H9 (cell line): ENCODE measurements around the gene MEFV. TPM values are rescaled to one million over a fixed set of nuclear protein-coding genes. Genes with fewer than 3 reads are reported as not detected.

Source experiments
- DNase-seq: peaks from one replicate; pipeline ENCODE4 v3.0.0-alpha.2; 2017
- H2AFZ ChIP-seq: one replicate; pipeline ENCODE4 v1.6.1; 2013; ENCODE audit warnings: mild to moderate bottlenecking, low read length, control low read depth, moderate library complexity
- H2AK5ac ChIP-seq: 2 replicates; pipeline ENCODE4 v1.6.1; 2013; ENCODE audit warnings: low read length, control low read depth, mixed read lengths; ENCODE audit not compliant: insufficient read length
- H2BK120ac ChIP-seq: one replicate; pipeline ENCODE4 v1.6.1; 2013; ENCODE audit warnings: low read depth, mild to moderate bottlenecking, low read length, control low read depth, inconsistent platforms; ENCODE audit not compliant: poor library complexity, severe bottlenecking
- H2BK12ac ChIP-seq: 2 replicates; pipeline ENCODE4 v1.6.1; 2013; ENCODE audit warnings: low read length, control low read depth, mixed read lengths, low read depth; ENCODE audit not compliant: insufficient read length
- H2BK15ac ChIP-seq: 2 replicates; pipeline ENCODE4 v1.6.1; 2013; ENCODE audit warnings: low read depth, low read length, control low read depth
- H2BK20ac ChIP-seq: one replicate; pipeline ENCODE4 v1.6.1; 2013; ENCODE audit warnings: low read depth, mild to moderate bottlenecking, low read length, control low read depth, inconsistent platforms; ENCODE audit not compliant: poor library complexity, severe bottlenecking
- H2BK5ac ChIP-seq: 2 replicates; pipeline ENCODE4 v1.6.1; 2013; ENCODE audit warnings: low read length, control low read depth, mixed read lengths; ENCODE audit not compliant: insufficient read length
- H3K14ac ChIP-seq: 2 replicates; pipeline ENCODE4 v1.6.1; 2013; ENCODE audit warnings: low read length, control low read depth; ENCODE audit not compliant: insufficient read depth
- H3K18ac ChIP-seq: 2 replicates; pipeline ENCODE4 v1.6.1; 2013; ENCODE audit warnings: low read depth, mild to moderate bottlenecking, mixed read lengths, low read length, control low read depth; ENCODE audit not compliant: insufficient read length
- H3K23ac ChIP-seq: 2 replicates; pipeline ENCODE4 v1.6.1; 2013; ENCODE audit warnings: low read length, control low read depth, mixed read lengths, low read depth; ENCODE audit not compliant: insufficient read length
- H3K23me2 ChIP-seq: 2 replicates; pipeline ENCODE4 v1.6.1; 2013; ENCODE audit warnings: low read depth, mild to moderate bottlenecking, mixed read lengths, low read length, control low read depth; ENCODE audit not compliant: insufficient read length, poor library complexity, severe bottlenecking
- H3K27ac ChIP-seq: 2 replicates; pipeline ENCODE4 v1.5.1; 2013; ENCODE audit warnings: low read length, control low read depth, mixed read lengths, low read depth; ENCODE audit not compliant: insufficient read length
- H3K27me3 ChIP-seq: 2 replicates; pipeline ENCODE4 v1.6.1; 2013; ENCODE audit warnings: low read length, control low read depth, inconsistent platforms; ENCODE audit not compliant: insufficient read depth
- H3K4ac ChIP-seq: 2 replicates; pipeline ENCODE4 v1.6.1; 2013; ENCODE audit warnings: low read depth, mild to moderate bottlenecking, control low read depth, inconsistent platforms, low read length, moderate library complexity
- H3K4me1 ChIP-seq: 2 replicates; pipeline ENCODE4 v1.6.1; 2013; ENCODE audit warnings: low read length, control low read depth, inconsistent platforms; ENCODE audit not compliant: insufficient read depth
- H3K4me2 ChIP-seq: 2 replicates; pipeline ENCODE4 v1.6.1; 2013; ENCODE audit warnings: low read length, control low read depth, mixed read lengths; ENCODE audit not compliant: insufficient read length, insufficient read depth
- H3K56ac ChIP-seq: 2 replicates; pipeline ENCODE4 v1.6.1; 2013; ENCODE audit warnings: low read depth, mild to moderate bottlenecking, mixed read lengths, low read length, control low read depth; ENCODE audit not compliant: insufficient read length
- H3K79me1 ChIP-seq: 2 replicates; pipeline ENCODE4 v1.6.1; 2013; ENCODE audit warnings: low read depth, mild to moderate bottlenecking, moderate library complexity, low read length, control low read depth, inconsistent platforms; ENCODE audit not compliant: insufficient read depth, poor library complexity, severe bottlenecking
- H3K79me2 ChIP-seq: 2 replicates; pipeline ENCODE4 v1.6.1; 2013; ENCODE audit warnings: low read length, control low read depth, inconsistent platforms; ENCODE audit not compliant: insufficient read depth
- H3K9ac ChIP-seq: 2 replicates; pipeline ENCODE4 v1.6.1; 2013; ENCODE audit warnings: low read length, control low read depth, mixed read lengths; ENCODE audit not compliant: insufficient read length; ENCODE audit errors: extremely low read depth
- H3K9me3 ChIP-seq: one replicate; pipeline ENCODE4 v1.6.1; 2013; ENCODE audit warnings: low read depth, low read length, inconsistent platforms; ENCODE audit not compliant: control insufficient read depth
- H3T11ph ChIP-seq: one replicate; pipeline ENCODE4 v1.6.1; 2013; ENCODE audit warnings: mild to moderate bottlenecking, low read length, control low read depth, inconsistent platforms
- H4K20me1 ChIP-seq: one replicate; pipeline ENCODE4 v1.6.1; 2013; ENCODE audit not compliant: control insufficient read depth, insufficient read length, insufficient read depth
- H4K5ac ChIP-seq: 2 replicates; pipeline ENCODE4 v1.6.1; 2013; ENCODE audit warnings: low read depth, mild to moderate bottlenecking, mixed read lengths, low read length, control low read depth; ENCODE audit not compliant: insufficient read length
- H4K8ac ChIP-seq: replicated peaks from 2 replicates; pipeline ENCODE4 v1.6.1; 2013; ENCODE audit warnings: low read length, control low read depth, mixed read lengths, low read depth; ENCODE audit not compliant: insufficient read length
- H4K91ac ChIP-seq: 2 replicates; pipeline ENCODE4 v1.6.1; 2013; ENCODE audit warnings: low read depth, mild to moderate bottlenecking, moderate library complexity, mixed read lengths, low read length, control low read depth; ENCODE audit not compliant: insufficient read length
- H3K27ac Mint-ChIP-seq, 3 experiments: 2 replicates in 2 of 3; 3 replicates in 1 of 3; pipeline ENCODE4 v1.8.0; 2020 to 2021; ENCODE audit warnings: mixed read lengths in 3 of 3, mild to moderate bottlenecking in 1 of 3, moderate library complexity in 1 of 3
- H3K27me3 Mint-ChIP-seq: 2 replicates; pipeline ENCODE4 v1.8.0; 2021; ENCODE audit warnings: low read depth, mild to moderate bottlenecking, moderate library complexity, mixed read lengths
- H3K36me3 Mint-ChIP-seq, 3 experiments: 2 replicates in 2 of 3; 3 replicates in 1 of 3; pipeline ENCODE4 v1.8.0; 2020 to 2021; ENCODE audit warnings: low read depth in 3 of 3, mixed read lengths in 3 of 3; ENCODE audit not compliant: insufficient read depth in 1 of 3
- H3K4me1 Mint-ChIP-seq, 2 experiments: 2 replicates each; pipeline ENCODE4 v1.8.0; 2020; ENCODE audit warnings: mixed read lengths in 2 of 2
- H3K4me3 Mint-ChIP-seq, 2 experiments: 2 replicates in 1 of 2; 3 replicates in 1 of 2; pipeline ENCODE4 v1.8.0; 2020 to 2021; ENCODE audit warnings: mild to moderate bottlenecking in 2 of 2, mixed read lengths in 2 of 2, moderate library complexity in 1 of 2
- H3K9me3 Mint-ChIP-seq, 2 experiments: 2 replicates in 1 of 2; 3 replicates in 1 of 2; pipeline ENCODE4 v1.8.0; 2020; ENCODE audit warnings: mild to moderate bottlenecking in 2 of 2, mixed read lengths in 2 of 2, moderate library complexity in 1 of 2
- WGBS: extraction: QIAGEN DNeasy Blood & Tissue Kit; methylation state at CpG from one replicate; pipeline ENCODE4 v1.1.7; 2013; ENCODE audit warnings: missing lambda C conversion rate, low lambda C conversion rate, mixed read lengths; ENCODE audit not compliant: insufficient read length; ENCODE audit errors: extremely low coverage; 5-methylcytosine and 5-hydroxymethylcytosine counted together
- total RNA-seq: library from RNA; stranded (reverse); gene quantifications from 2 replicates; pipeline ENCODE4 v1.2.1, GENCODE V29; 2021
- TF ChIP-seq, protein P1 (sequence below): fragments of 200-600 bp; sonication (generic); conservative IDR thresholded peaks from 3 replicates; pipeline ENCODE4 v1.8.0; 2021; ENCODE audit warnings: antibody characterized with exemption, mild to moderate bottlenecking

Gene MEFV
- total RNA-seq, 1 experiment from 2014 or later, result not detected

DNA sequence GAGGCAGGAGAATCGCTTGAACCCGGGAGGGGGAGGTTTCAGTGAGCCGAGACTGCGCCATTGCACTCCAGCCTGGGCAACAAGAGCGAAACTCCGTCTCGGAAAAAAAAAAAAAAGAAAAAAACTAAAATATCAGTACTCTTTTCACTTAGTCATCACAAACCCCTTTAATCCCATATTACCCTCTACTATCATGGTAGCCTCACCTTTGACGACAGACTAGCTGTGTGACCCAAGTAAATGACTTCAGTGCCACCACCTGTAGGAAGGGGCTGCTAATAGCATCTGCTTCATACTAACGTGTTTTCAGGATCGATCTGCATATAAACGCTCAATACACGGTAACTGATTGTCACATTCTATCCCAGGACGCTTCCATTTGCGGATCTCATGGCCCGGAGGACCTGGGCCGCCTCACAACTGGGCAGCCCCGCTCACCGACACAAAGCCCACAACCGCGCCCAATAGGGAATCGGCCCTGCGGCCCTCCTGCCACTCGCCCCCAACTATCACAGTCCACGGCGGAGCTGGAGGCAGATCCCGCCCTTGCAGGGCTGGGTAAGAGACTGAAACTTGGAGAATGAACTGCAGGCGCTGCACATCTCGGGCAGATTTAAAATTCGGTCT is 25.8 kb upstream of the MEFV start:
- H3K27me3 ChIP-seq, result no peaks in the 10 kb centered on the region
- peaks cover 12% of the 10 kb centered on the region for H3K79me1 ChIP-seq
- peaks cover 5% of the 10 kb centered on the region for H4K20me1 ChIP-seq
- no peak overlapping the region for H3K4ac ChIP-seq
- H3K4me2 ChIP-seq, result peak overlapping the region; percentile 85
- H3K27ac Mint-ChIP-seq, result peak overlapping the region; percentile 92 to 96 (median 95); a peak in 6 of 7 replicates
- no peak overlapping the region for H3K23ac ChIP-seq
- no peak overlapping the region for H2BK15ac ChIP-seq
- no peak overlapping the region for H2BK20ac ChIP-seq
- no peak overlapping the region for H2BK12ac ChIP-seq
- H3K27me3 Mint-ChIP-seq, result peaks cover 12% of the 10 kb centered on the region
- peak; percentile 82 for DNase-seq
- peak overlapping the region; percentile 38 for H3K18ac ChIP-seq
- H2AFZ ChIP-seq, result no peak overlapping the region
- H3K4me3 Mint-ChIP-seq, result peak overlapping the region; percentile 96 to 98
- H3K9ac ChIP-seq, result peak overlapping the region; percentile 79
- H4K91ac ChIP-seq, result no peak overlapping the region
- no peaks in the 10 kb centered on the region for H3K4me1 ChIP-seq
- no peak overlapping the region for H4K8ac ChIP-seq
- TF ChIP-seq, protein P1, sequence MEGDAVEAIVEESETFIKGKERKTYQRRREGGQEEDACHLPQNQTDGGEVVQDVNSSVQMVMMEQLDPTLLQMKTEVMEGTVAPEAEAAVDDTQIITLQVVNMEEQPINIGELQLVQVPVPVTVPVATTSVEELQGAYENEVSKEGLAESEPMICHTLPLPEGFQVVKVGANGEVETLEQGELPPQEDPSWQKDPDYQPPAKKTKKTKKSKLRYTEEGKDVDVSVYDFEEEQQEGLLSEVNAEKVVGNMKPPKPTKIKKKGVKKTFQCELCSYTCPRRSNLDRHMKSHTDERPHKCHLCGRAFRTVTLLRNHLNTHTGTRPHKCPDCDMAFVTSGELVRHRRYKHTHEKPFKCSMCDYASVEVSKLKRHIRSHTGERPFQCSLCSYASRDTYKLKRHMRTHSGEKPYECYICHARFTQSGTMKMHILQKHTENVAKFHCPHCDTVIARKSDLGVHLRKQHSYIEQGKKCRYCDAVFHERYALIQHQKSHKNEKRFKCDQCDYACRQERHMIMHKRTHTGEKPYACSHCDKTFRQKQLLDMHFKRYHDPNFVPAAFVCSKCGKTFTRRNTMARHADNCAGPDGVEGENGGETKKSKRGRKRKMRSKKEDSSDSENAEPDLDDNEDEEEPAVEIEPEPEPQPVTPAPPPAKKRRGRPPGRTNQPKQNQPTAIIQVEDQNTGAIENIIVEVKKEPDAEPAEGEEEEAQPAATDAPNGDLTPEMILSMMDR, result no peak; the same call in 2 of the 3 replicates
- no peak overlapping the region for H2BK5ac ChIP-seq
- H2AK5ac ChIP-seq, result no peak overlapping the region
- H3K27ac ChIP-seq, result no peak overlapping the region
- H3K23me2 ChIP-seq, result peaks cover 11% of the 10 kb centered on the region
- peaks cover 18 to 24% of the 10 kb centered on the region in 2 experiments for H3K4me1 Mint-ChIP-seq
- H3T11ph ChIP-seq, result no peak overlapping the region
- no CpG with 5 or more reads among the region's 29 CpGs for WGBS
- peaks cover 31 to 35% (median 34%) of the 10 kb centered on the region in 3 experiments for H3K36me3 Mint-ChIP-seq
- H4K5ac ChIP-seq, result no peak overlapping the region
- H3K56ac ChIP-seq, result no peak overlapping the region
- no peak overlapping the region for H2BK120ac ChIP-seq
- peaks cover 11% of the 10 kb centered on the region for H3K9me3 ChIP-seq
- H3K14ac ChIP-seq, result peak overlapping the region; percentile 83
- H3K79me2 ChIP-seq, result peaks cover 29% of the 10 kb centered on the region
- H3K9me3 Mint-ChIP-seq, result peaks cover 17 to 29% of the 10 kb centered on the region in 2 experiments
